H9 (cell line): ENCODE results near the gene OR13J1. TPM values are rescaled to one million over a fixed set of nuclear protein-coding genes. Genes with fewer than 3 reads are reported as not detected.

Experiments used
- DNase-seq: peaks from one replicate; pipeline ENCODE4 v3.0.0-alpha.2; 2017
- H2AFZ ChIP-seq: one replicate; pipeline ENCODE4 v1.6.1; 2013; ENCODE audit warnings: mild to moderate bottlenecking, low read length, control low read depth, moderate library complexity
- H2AK5ac ChIP-seq: 2 replicates; pipeline ENCODE4 v1.6.1; 2013; ENCODE audit warnings: low read length, control low read depth, mixed read lengths; ENCODE audit not compliant: insufficient read length
- H2BK120ac ChIP-seq: one replicate; pipeline ENCODE4 v1.6.1; 2013; ENCODE audit warnings: low read depth, mild to moderate bottlenecking, low read length, control low read depth, inconsistent platforms; ENCODE audit not compliant: poor library complexity, severe bottlenecking
- H2BK12ac ChIP-seq: 2 replicates; pipeline ENCODE4 v1.6.1; 2013; ENCODE audit warnings: low read length, control low read depth, mixed read lengths, low read depth; ENCODE audit not compliant: insufficient read length
- H2BK15ac ChIP-seq: 2 replicates; pipeline ENCODE4 v1.6.1; 2013; ENCODE audit warnings: low read depth, low read length, control low read depth
- H2BK20ac ChIP-seq: one replicate; pipeline ENCODE4 v1.6.1; 2013; ENCODE audit warnings: low read depth, mild to moderate bottlenecking, low read length, control low read depth, inconsistent platforms; ENCODE audit not compliant: poor library complexity, severe bottlenecking
- H2BK5ac ChIP-seq: 2 replicates; pipeline ENCODE4 v1.6.1; 2013; ENCODE audit warnings: low read length, control low read depth, mixed read lengths; ENCODE audit not compliant: insufficient read length
- H3K14ac ChIP-seq: 2 replicates; pipeline ENCODE4 v1.6.1; 2013; ENCODE audit warnings: low read length, control low read depth; ENCODE audit not compliant: insufficient read depth
- H3K18ac ChIP-seq: 2 replicates; pipeline ENCODE4 v1.6.1; 2013; ENCODE audit warnings: low read depth, mild to moderate bottlenecking, mixed read lengths, low read length, control low read depth; ENCODE audit not compliant: insufficient read length
- H3K23ac ChIP-seq: 2 replicates; pipeline ENCODE4 v1.6.1; 2013; ENCODE audit warnings: low read length, control low read depth, mixed read lengths, low read depth; ENCODE audit not compliant: insufficient read length
- H3K23me2 ChIP-seq: 2 replicates; pipeline ENCODE4 v1.6.1; 2013; ENCODE audit warnings: low read depth, mild to moderate bottlenecking, mixed read lengths, low read length, control low read depth; ENCODE audit not compliant: insufficient read length, poor library complexity, severe bottlenecking
- H3K27ac ChIP-seq: 2 replicates; pipeline ENCODE4 v1.5.1; 2013; ENCODE audit warnings: low read length, control low read depth, mixed read lengths, low read depth; ENCODE audit not compliant: insufficient read length
- H3K27me3 ChIP-seq: 2 replicates; pipeline ENCODE4 v1.6.1; 2013; ENCODE audit warnings: low read length, control low read depth, inconsistent platforms; ENCODE audit not compliant: insufficient read depth
- H3K4ac ChIP-seq: 2 replicates; pipeline ENCODE4 v1.6.1; 2013; ENCODE audit warnings: low read depth, mild to moderate bottlenecking, control low read depth, inconsistent platforms, low read length, moderate library complexity
- H3K4me1 ChIP-seq: 2 replicates; pipeline ENCODE4 v1.6.1; 2013; ENCODE audit warnings: low read length, control low read depth, inconsistent platforms; ENCODE audit not compliant: insufficient read depth
- H3K4me2 ChIP-seq: 2 replicates; pipeline ENCODE4 v1.6.1; 2013; ENCODE audit warnings: low read length, control low read depth, mixed read lengths; ENCODE audit not compliant: insufficient read length, insufficient read depth
- H3K56ac ChIP-seq: 2 replicates; pipeline ENCODE4 v1.6.1; 2013; ENCODE audit warnings: low read depth, mild to moderate bottlenecking, mixed read lengths, low read length, control low read depth; ENCODE audit not compliant: insufficient read length
- H3K79me1 ChIP-seq: 2 replicates; pipeline ENCODE4 v1.6.1; 2013; ENCODE audit warnings: low read depth, mild to moderate bottlenecking, moderate library complexity, low read length, control low read depth, inconsistent platforms; ENCODE audit not compliant: insufficient read depth, poor library complexity, severe bottlenecking
- H3K79me2 ChIP-seq: 2 replicates; pipeline ENCODE4 v1.6.1; 2013; ENCODE audit warnings: low read length, control low read depth, inconsistent platforms; ENCODE audit not compliant: insufficient read depth
- H3K9ac ChIP-seq: 2 replicates; pipeline ENCODE4 v1.6.1; 2013; ENCODE audit warnings: low read length, control low read depth, mixed read lengths; ENCODE audit not compliant: insufficient read length; ENCODE audit errors: extremely low read depth
- H3K9me3 ChIP-seq: one replicate; pipeline ENCODE4 v1.6.1; 2013; ENCODE audit warnings: low read depth, low read length, inconsistent platforms; ENCODE audit not compliant: control insufficient read depth
- H3T11ph ChIP-seq: one replicate; pipeline ENCODE4 v1.6.1; 2013; ENCODE audit warnings: mild to moderate bottlenecking, low read length, control low read depth, inconsistent platforms
- H4K20me1 ChIP-seq: one replicate; pipeline ENCODE4 v1.6.1; 2013; ENCODE audit not compliant: control insufficient read depth, insufficient read length, insufficient read depth
- H4K5ac ChIP-seq: 2 replicates; pipeline ENCODE4 v1.6.1; 2013; ENCODE audit warnings: low read depth, mild to moderate bottlenecking, mixed read lengths, low read length, control low read depth; ENCODE audit not compliant: insufficient read length
- H4K8ac ChIP-seq: replicated peaks from 2 replicates; pipeline ENCODE4 v1.6.1; 2013; ENCODE audit warnings: low read length, control low read depth, mixed read lengths, low read depth; ENCODE audit not compliant: insufficient read length
- H4K91ac ChIP-seq: 2 replicates; pipeline ENCODE4 v1.6.1; 2013; ENCODE audit warnings: low read depth, mild to moderate bottlenecking, moderate library complexity, mixed read lengths, low read length, control low read depth; ENCODE audit not compliant: insufficient read length
- H3K27ac Mint-ChIP-seq, 3 experiments: 2 replicates in 2 of 3; 3 replicates in 1 of 3; pipeline ENCODE4 v1.8.0; 2020 to 2021; ENCODE audit warnings: mixed read lengths in 3 of 3, mild to moderate bottlenecking in 1 of 3, moderate library complexity in 1 of 3
- H3K27me3 Mint-ChIP-seq: 2 replicates; pipeline ENCODE4 v1.8.0; 2021; ENCODE audit warnings: low read depth, mild to moderate bottlenecking, moderate library complexity, mixed read lengths
- H3K36me3 Mint-ChIP-seq, 3 experiments: 2 replicates in 2 of 3; 3 replicates in 1 of 3; pipeline ENCODE4 v1.8.0; 2020 to 2021; ENCODE audit warnings: low read depth in 3 of 3, mixed read lengths in 3 of 3; ENCODE audit not compliant: insufficient read depth in 1 of 3
- H3K4me1 Mint-ChIP-seq, 2 experiments: 2 replicates each; pipeline ENCODE4 v1.8.0; 2020; ENCODE audit warnings: mixed read lengths in 2 of 2
- H3K4me3 Mint-ChIP-seq, 2 experiments: 2 replicates in 1 of 2; 3 replicates in 1 of 2; pipeline ENCODE4 v1.8.0; 2020 to 2021; ENCODE audit warnings: mild to moderate bottlenecking in 2 of 2, mixed read lengths in 2 of 2, moderate library complexity in 1 of 2
- H3K9me3 Mint-ChIP-seq, 2 experiments: 2 replicates in 1 of 2; 3 replicates in 1 of 2; pipeline ENCODE4 v1.8.0; 2020; ENCODE audit warnings: mild to moderate bottlenecking in 2 of 2, mixed read lengths in 2 of 2, moderate library complexity in 1 of 2
- CTCF ChIP-seq: fragments of 200-600 bp; sonication (generic); conservative IDR thresholded peaks from 3 replicates; pipeline ENCODE4 v1.8.0; 2021; ENCODE audit warnings: antibody characterized with exemption, mild to moderate bottlenecking
- WGBS: extraction: QIAGEN DNeasy Blood & Tissue Kit; methylation state at CpG from one replicate; pipeline ENCODE4 v1.1.7; 2013; ENCODE audit warnings: missing lambda C conversion rate, low lambda C conversion rate, mixed read lengths; ENCODE audit not compliant: insufficient read length; ENCODE audit errors: extremely low coverage; 5-methylcytosine and 5-hydroxymethylcytosine counted together
- total RNA-seq: library from RNA; stranded (reverse); gene quantifications from 2 replicates; pipeline ENCODE4 v1.2.1, GENCODE V29; 2021

OR13J1 gene
- total RNA-seq, 1 experiment from 2014 or later, result not detected

- H2BK5ac ChIP-seq, result no peak overlapping the region
- H3K4me3 Mint-ChIP-seq, result no peak overlapping the region
- H4K91ac ChIP-seq, result no peak overlapping the region
- TF ChIP-seq CTCF, result no peak
- no peak overlapping the region for H2BK12ac ChIP-seq
- H4K8ac ChIP-seq, result no peak overlapping the region
- H3K4me1 ChIP-seq, result peaks cover 7% of the 10 kb centered on the region; the same call in 1 of the 2 replicates
- no peak overlapping the region; a peak in 1 of 7 replicates for H3K27ac Mint-ChIP-seq
- no peak overlapping the region for H2BK120ac ChIP-seq
- H3K79me2 ChIP-seq, result no peaks in the 10 kb centered on the region
- H3K23ac ChIP-seq, result no peak overlapping the region
- no peak for DNase-seq
- no peak overlapping the region for H4K5ac ChIP-seq
- H3K4ac ChIP-seq, result no peak overlapping the region
- WGBS, result no CpG with 5 or more reads among the region's 19 CpGs
- no peak overlapping the region for H3T11ph ChIP-seq
- H2AK5ac ChIP-seq, result no peak overlapping the region
- no peaks in the 10 kb centered on the region for H3K23me2 ChIP-seq
- H2BK20ac ChIP-seq, result no peak overlapping the region
- no peak overlapping the region for H3K18ac ChIP-seq
- no peaks in the 10 kb centered on the region for H3K9me3 Mint-ChIP-seq
- H3K27me3 ChIP-seq, result no peaks in the 10 kb centered on the region
- H3K79me1 ChIP-seq, result no peaks in the 10 kb centered on the region
- H2BK15ac ChIP-seq, result no peak overlapping the region
- H3K4me2 ChIP-seq, result no peak overlapping the region
- no peak overlapping the region for H2AFZ ChIP-seq
- no peak overlapping the region for H3K14ac ChIP-seq
- peaks cover 16% of the 10 kb centered on the region in 2 experiments for H3K4me1 Mint-ChIP-seq
- no peak overlapping the region for H3K56ac ChIP-seq
- no peaks in the 10 kb centered on the region for H4K20me1 ChIP-seq
- no peaks in the 10 kb centered on the region for H3K9me3 ChIP-seq
- H3K9ac ChIP-seq, result no peak overlapping the region
- H3K27me3 Mint-ChIP-seq, result peaks cover 3% of the 10 kb centered on the region; the same call in 1 of the 2 replicates
- H3K36me3 Mint-ChIP-seq, result peaks cover 0 to 3% (median 1%) of the 10 kb centered on the region in 3 experiments; a peak in 4 of 7 replicates
- H3K27ac ChIP-seq, result no peak overlapping the region
These were observed 482 bp downstream of the OR13J1 start for GRCh38 chr9:35869621-35870216.
